Thyroid gland (tissue), 4 donors: ENCODE measurements around the gene CNPY4. TPM values are rescaled to one million over a fixed set of nuclear protein-coding genes. Genes with fewer than 3 reads are reported as not detected.

Experiments
- DNase-seq, 2 donors: peaks; one replicate each; pipeline ENCODE4 v3.0.0-alpha.2; 2019
- H3K27ac ChIP-seq, 3 donors: fragments of 200-600 bp; sonication (generic); 1 replicate in 2 of 3; 2 replicates in 1 of 3; pipeline ENCODE4 v1.5.1; 2016 to 2019; ENCODE audit warnings: mild to moderate bottlenecking in 1 of 3, moderate library complexity in 1 of 3
- H3K27me3 ChIP-seq: fragments of 200-600 bp; sonication (generic); one replicate; pipeline ENCODE4 v1.5.1; 2019
- H3K36me3 ChIP-seq, 2 donors: fragments of 200-600 bp; sonication (generic); one replicate each; pipeline ENCODE4 v1.5.1; 2016 to 2019
- H3K4me1 ChIP-seq, 2 donors: fragments of 200-600 bp; sonication (generic); one replicate each; pipeline ENCODE4 v1.5.1; 2017 to 2019
- H3K4me3 ChIP-seq, 3 donors: fragments of 200-600 bp; sonication (generic); replicated peaks in 1 of 3; 1 replicate in 2 of 3; 2 replicates in 1 of 3; pipeline ENCODE4 v1.5.1; 2016; ENCODE audit warnings: mild to moderate bottlenecking in 1 of 3
- H3K9me3 ChIP-seq: fragments of 200-600 bp; sonication (generic); one replicate; pipeline ENCODE4 v1.5.1; 2017
- CTCF ChIP-seq, 6 experiments: fragments of 200-600 bp in 3 of 6; fragments of 450-650 bp in 3 of 6; sonication (generic) in 3 of 6; IDR thresholded peaks; one replicate each; pipeline ENCODE4 v1.5.1; 2016 to 2019; ENCODE audit warnings: antibody characterized with exemption in 6 of 6, mild to moderate bottlenecking in 2 of 6, inconsistent platforms in 1 of 6, moderate library complexity in 1 of 6
- POLR2A ChIP-seq, 2 donors: fragments of 450-650 bp; IDR thresholded peaks; one replicate each; pipeline ENCODE4 v1.6.1; 2017; ENCODE audit warnings: antibody characterized with exemption in 2 of 2, mild to moderate bottlenecking in 2 of 2, moderate library complexity in 1 of 2
- WGBS, 2 donors: methylation state at CpG; one replicate each; pipeline ENCODE4 v1.1.5; 2017; 5-methylcytosine and 5-hydroxymethylcytosine counted together
- intact Hi-C: fragments of 100-400 bp; cut with DNase I; formaldehyde crosslinking; loops from one replicate; pipeline ENCODE4 v1.15.1; 2023
- microRNA counts, 2 donors: library from miRNA; unstranded; fragments of <30 nt; microRNA quantifications; one replicate each; lab custom pipeline; 2016 to 2017
- microRNA-seq: library from miRNA; unstranded; fragments of <30 nt; microRNA quantifications from one replicate; pipeline ENCODE4, GENCODE V29; 2016
- small RNA-seq: library from RNA; depleted of rRNA; stranded (forward); fragments of <200 nt; gene quantifications from one replicate; pipeline ENCODE3, GENCODE V24; 2016
- total RNA-seq, 4 donors: library from RNA; depleted of rRNA; stranded (reverse); fragments of >200 nt; gene quantifications; one replicate each; pipeline ENCODE4 v1.2.3, GENCODE V29; 2016

Gene CNPY4
- total RNA-seq, 4 donors from 2014 or later = 4.1 to 14.5 (median 13.1) TPM

GRCh38 chr7:100171840-100172239 lies 52.4 kb downstream of the CNPY4 start:
- Histone ChIP-seq H3K27me3 (peaks cover 5% of the 10 kb centered on the region), H3K27ac (no peak overlapping the region), H3K36me3 (no peaks in the 10 kb centered on the region), H3K4me1 (peaks cover 5 to 26% of the 10 kb centered on the region in 2 donors), H3K9me3 (no peaks in the 10 kb centered on the region), H3K4me3 (peak overlapping the region in 1 of 3 donors; percentile 33)
- intact Hi-C loops = no loop called here
- DNase-seq = no peak
- 36 to 46% methylated on average over 6 to 20 of the region's 22 CpGs for WGBS, 2 donors
- no peak for TF ChIP-seq POLR2A (IDR thresholded peaks at IDR 0.05)

GRCh38 chr7:100173806-100174495 lies 54.5 kb downstream of the CNPY4 start:
- TF ChIP-seq CTCF (IDR thresholded peaks at IDR 0.05) (no peak), POLR2A (IDR thresholded peaks at IDR 0.05) (no peak)
- Histone ChIP-seq H3K9me3 (no peaks in the 10 kb centered on the region), H3K4me1 (peaks cover 9 to 19% of the 10 kb centered on the region in 2 donors), H3K36me3 (no peaks in the 10 kb centered on the region), H3K4me3 (no peak overlapping the region), H3K27ac (no peak overlapping the region), H3K27me3 (peaks cover 5% of the 10 kb centered on the region)
- intact Hi-C loops = no loop called here
- DNase-seq = no peak
- WGBS, 2 donors = 83 to 85% methylated on average over 5 to 11 of the region's 11 CpGs

GRCh38 chr7:100174582-100174981 lies 55.1 kb downstream of the CNPY4 start:
- intact Hi-C loops = no loop called here
- Histone ChIP-seq H3K27me3 (peaks cover 5% of the 10 kb centered on the region), H3K9me3 (no peaks in the 10 kb centered on the region), H3K4me1 (peaks cover 9 to 19% of the 10 kb centered on the region in 2 donors), H3K4me3 (no peak overlapping the region), H3K27ac (no peak overlapping the region), H3K36me3 (no peaks in the 10 kb centered on the region)
- no peak for DNase-seq
- 88 to 96% methylated on average over 5 of the region's 5 CpGs for WGBS, 2 donors
- TF ChIP-seq CTCF (IDR thresholded peaks at IDR 0.05) (no peak), POLR2A (IDR thresholded peaks at IDR 0.05) (no peak)

MicroRNA genes within 50 kb of the gene (microRNA counts, 767-probe panel; counts per million panel counts)
- microRNA hsa-miR-106b-5p (lab: Ali Mortazavi, UCI) = 3,434 to 5,993 counts per million in 2 donors
- 3,454 to 6,365 counts per million in 2 donors for microRNA hsa-miR-25-3p (lab: Ali Mortazavi, UCI)
- 3,337 to 6,129 counts per million in 2 donors for microRNA hsa-miR-93-5p (lab: Ali Mortazavi, UCI)

Small RNA genes lying within 50 kb of the gene (microRNA-seq; reads per million reads assigned to microRNA genes)
- gene MIR106B (960 reads per million, percentile 80 among the genes with 10 or more reads in this experiment), gene MIR25 (272 reads per million, percentile 64 among the genes with 10 or more reads in this experiment), gene MIR4658 (not detected), gene MIR93 (1,668 reads per million, percentile 86 among the genes with 10 or more reads in this experiment)

Small RNA genes lying within 50 kb of the gene (small RNA-seq; reads per million reads assigned to genes)
- gene MIR106B (6.5 reads per million, percentile 89 among the genes with 10 or more reads in this experiment), gene MIR25 (163 reads per million, percentile 97 among the genes with 10 or more reads in this experiment), gene MIR93 (14.5 reads per million, percentile 93 among the genes with 10 or more reads in this experiment)

Other genes starting within 250 kb of the CNPY4 start
- 1 to 10 TPM in 1 of 4 donors, under 1 TPM in 1, not detected in 2; 0.45 to 1.2 TPM for gene OR2AE1, start 242.6 kb upstream of the CNPY4 start, total RNA-seq
- 10 to 100 TPM; 39.7 to 78.1 (median 59.3) TPM for gene TRIM4, start 200.1 kb upstream of the CNPY4 start, total RNA-seq
- not detected for gene GJC3, start 190.0 kb upstream of the CNPY4 start, total RNA-seq
- 1 to 10 TPM in 3 of 4 donors, not detected in 1; 1.6 to 3.5 (median 3.1) TPM for gene AZGP1, start 143.6 kb upstream of the CNPY4 start, total RNA-seq
- gene ZKSCAN1, start 104.0 kb upstream of the CNPY4 start, total RNA-seq = 10 to 100 TPM; 34.0 to 41.4 (median 35.3) TPM
- gene ZSCAN21, start 69.9 kb upstream of the CNPY4 start, total RNA-seq = 10 to 100 TPM; 14.0 to 23.8 (median 19.2) TPM
- gene ZNF3, start 37.9 kb upstream of the CNPY4 start, total RNA-seq = 10 to 100 TPM; 31.4 to 42.3 (median 36.1) TPM
- 10 to 100 TPM; 32.5 to 71.5 (median 39.9) TPM for gene COPS6, start 30.7 kb upstream of the CNPY4 start, total RNA-seq
- gene MCM7, start 18.2 kb upstream of the CNPY4 start, total RNA-seq = 10 to 100 TPM; 16.6 to 51.3 (median 26.5) TPM
- gene AP4M1, start 18.0 kb upstream of the CNPY4 start, total RNA-seq = 10 to 100 TPM in 3 of 4 donors, 1 to 10 TPM in 1; 9.1 to 26.6 (median 19.4) TPM
- gene TAF6, start 276 bp upstream of the CNPY4 start, total RNA-seq = 100 to 1,000 TPM in 1 of 4 donors, 10 to 100 TPM in 3; 50.3 to 104 (median 85.2) TPM
- gene MBLAC1, start 7.3 kb downstream of the CNPY4 start, total RNA-seq = 10 to 100 TPM in 1 of 4 donors, 1 to 10 TPM in 3; 3.0 to 12.5 (median 6.1) TPM
- 100 to 1,000 TPM in 3 of 4 donors, 10 to 100 TPM in 1; 69.7 to 264 (median 204) TPM for gene LAMTOR4, start 29.3 kb downstream of the CNPY4 start, total RNA-seq
- 10 to 100 TPM; 11.1 to 21.1 (median 11.8) TPM for gene TRAPPC14, start 39.1 kb downstream of the CNPY4 start, total RNA-seq
- 1 to 10 TPM in 2 of 4 donors, under 1 TPM in 2; 0.67 to 1.7 (median 1.1) TPM for gene GAL3ST4, start 49.0 kb downstream of the CNPY4 start, total RNA-seq
- gene GPC2, start 57.7 kb downstream of the CNPY4 start, total RNA-seq = 1 to 10 TPM in 1 of 4 donors, not detected in 3; 1.3 TPM
- gene STAG3, start 58.3 kb downstream of the CNPY4 start, total RNA-seq = 1 to 10 TPM in 2 of 4 donors, under 1 TPM in 1, not detected in 1; 0.34 to 2.7 (median 1.5) TPM
- gene PVRIG, start 100.3 kb downstream of the CNPY4 start, total RNA-seq = 1 to 10 TPM in 1 of 4 donors, under 1 TPM in 1, not detected in 2; 0.42 to 2.6 TPM
- gene SPDYE3, start 188.1 kb downstream of the CNPY4 start, total RNA-seq = not detected
- 10 to 100 TPM; 60.9 to 86.5 (median 73.9) TPM for gene PILRB, start 238.5 kb downstream of the CNPY4 start, total RNA-seq